ENCODE measurements around the gene SRP9.
"Not testable (repeated sequence)": the region's sequence is repeated elsewhere in the genome, so short reads cannot be mapped to it uniquely, and the experiment has no call there.

Gene SRP9

GRCh38 chr1:225757927-225758656 lies 19.5 kb upstream of the SRP9 start:
- DNase-seq: no peak

GRCh38 chr1:225759972-225760371 lies 17.7 kb upstream of the SRP9 start:
- not testable (repeated sequence) for DNase-seq

- DNase-seq: no peak
Measured at GRCh38 chr1:225760531-225760930, 17.1 kb upstream of the SRP9 start.

GRCh38 chr1:225761395-225761794 lies 16.2 kb upstream of the SRP9 start:
- DNase-seq: not testable (repeated sequence)

- DNase-seq: no peak
Measured at GRCh38 chr1:225762002-225762441, 15.6 kb upstream of the SRP9 start.

GRCh38 chr1:225762444-225762843 lies 15.2 kb upstream of the SRP9 start:
- no peak for DNase-seq

GRCh38 chr1:225763716-225764548 lies 13.7 kb upstream of the SRP9 start:
- DNase-seq: no peak

- no peak for DNase-seq
Measured at GRCh38 chr1:225765982-225766674, 11.5 kb upstream of the SRP9 start.

- DNase-seq: no peak
Measured at GRCh38 chr1:225766967-225767633, 10.5 kb upstream of the SRP9 start.

GRCh38 chr1:225767634-225768540 lies 9.7 kb upstream of the SRP9 start:
- no peak for DNase-seq

- DNase-seq: no peak
Measured at GRCh38 chr1:225768662-225769426, 8.8 kb upstream of the SRP9 start.

- DNase-seq: no peak
Measured at GRCh38 chr1:225769687-225770086, 7.9 kb upstream of the SRP9 start.

- no peak for DNase-seq
Measured at GRCh38 chr1:225770561-225771248, 6.9 kb upstream of the SRP9 start.

GRCh38 chr1:225771661-225772322 lies 5.8 kb upstream of the SRP9 start:
- DNase-seq: no peak

- DNase-seq: no peak
Measured at GRCh38 chr1:225772323-225772768, 5.3 kb upstream of the SRP9 start.

GRCh38 chr1:225772848-225773247 lies 4.8 kb upstream of the SRP9 start:
- no peak for DNase-seq

- DNase-seq: no peak
Measured at GRCh38 chr1:225774281-225775147, 3.1 kb upstream of the SRP9 start.

GRCh38 chr1:225776294-225776693 lies 1.3 kb upstream of the SRP9 start:
- DNase-seq: no peak
